ENCODE measurements around the gene CNTN1.

GRCh38 chr12:41034686-41035085 lies 342.4 kb downstream of the CNTN1 start:
- TF ChIP-seq, protein P1, sequence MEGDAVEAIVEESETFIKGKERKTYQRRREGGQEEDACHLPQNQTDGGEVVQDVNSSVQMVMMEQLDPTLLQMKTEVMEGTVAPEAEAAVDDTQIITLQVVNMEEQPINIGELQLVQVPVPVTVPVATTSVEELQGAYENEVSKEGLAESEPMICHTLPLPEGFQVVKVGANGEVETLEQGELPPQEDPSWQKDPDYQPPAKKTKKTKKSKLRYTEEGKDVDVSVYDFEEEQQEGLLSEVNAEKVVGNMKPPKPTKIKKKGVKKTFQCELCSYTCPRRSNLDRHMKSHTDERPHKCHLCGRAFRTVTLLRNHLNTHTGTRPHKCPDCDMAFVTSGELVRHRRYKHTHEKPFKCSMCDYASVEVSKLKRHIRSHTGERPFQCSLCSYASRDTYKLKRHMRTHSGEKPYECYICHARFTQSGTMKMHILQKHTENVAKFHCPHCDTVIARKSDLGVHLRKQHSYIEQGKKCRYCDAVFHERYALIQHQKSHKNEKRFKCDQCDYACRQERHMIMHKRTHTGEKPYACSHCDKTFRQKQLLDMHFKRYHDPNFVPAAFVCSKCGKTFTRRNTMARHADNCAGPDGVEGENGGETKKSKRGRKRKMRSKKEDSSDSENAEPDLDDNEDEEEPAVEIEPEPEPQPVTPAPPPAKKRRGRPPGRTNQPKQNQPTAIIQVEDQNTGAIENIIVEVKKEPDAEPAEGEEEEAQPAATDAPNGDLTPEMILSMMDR (IDR thresholded peaks at IDR 0.05), result no peak
- TF ChIP-seq FOXM1 (IDR thresholded peaks at IDR 0.05; ENCODE audit: low read depth), result no peak
- no peak for TF ChIP-seq JUND (IDR thresholded peaks at IDR 0.05)
- no peak for TF ChIP-seq MAX (IDR thresholded peaks at IDR 0.05; ENCODE audit: low read depth)
- no peak for TF ChIP-seq NFIC (IDR thresholded peaks at IDR 0.05; ENCODE audit: borderline replicate concordance)
- TF ChIP-seq RCOR1 (IDR thresholded peaks at IDR 0.05; ENCODE audit: low read length), result no peak
- no peak for TF ChIP-seq TCF12 (IDR thresholded peaks at IDR 0.05)
- no peak for TF ChIP-seq POLR2AphosphoS5 (IDR thresholded peaks at IDR 0.05; ENCODE audit: low read depth, low read length)
- TF ChIP-seq REST (IDR thresholded peaks at IDR 0.05; ENCODE audit: low read depth, low read length), result no peak
- TF ChIP-seq RXRA (IDR thresholded peaks at IDR 0.05; ENCODE audit: borderline replicate concordance, low read depth), result no peak
- TF ChIP-seq, protein P2, sequence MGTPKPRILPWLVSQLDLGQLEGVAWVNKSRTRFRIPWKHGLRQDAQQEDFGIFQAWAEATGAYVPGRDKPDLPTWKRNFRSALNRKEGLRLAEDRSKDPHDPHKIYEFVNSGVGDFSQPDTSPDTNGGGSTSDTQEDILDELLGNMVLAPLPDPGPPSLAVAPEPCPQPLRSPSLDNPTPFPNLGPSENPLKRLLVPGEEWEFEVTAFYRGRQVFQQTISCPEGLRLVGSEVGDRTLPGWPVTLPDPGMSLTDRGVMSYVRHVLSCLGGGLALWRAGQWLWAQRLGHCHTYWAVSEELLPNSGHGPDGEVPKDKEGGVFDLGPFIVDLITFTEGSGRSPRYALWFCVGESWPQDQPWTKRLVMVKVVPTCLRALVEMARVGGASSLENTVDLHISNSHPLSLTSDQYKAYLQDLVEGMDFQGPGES (IDR thresholded peaks at IDR 0.05; ENCODE audit: low read depth, low read length), result no peak
- TF ChIP-seq RAD21 (IDR thresholded peaks at IDR 0.05; ENCODE audit: low read length), result no peak
